ENCODE results near the gene SLC35F3.

Gene SLC35F3

DNA sequence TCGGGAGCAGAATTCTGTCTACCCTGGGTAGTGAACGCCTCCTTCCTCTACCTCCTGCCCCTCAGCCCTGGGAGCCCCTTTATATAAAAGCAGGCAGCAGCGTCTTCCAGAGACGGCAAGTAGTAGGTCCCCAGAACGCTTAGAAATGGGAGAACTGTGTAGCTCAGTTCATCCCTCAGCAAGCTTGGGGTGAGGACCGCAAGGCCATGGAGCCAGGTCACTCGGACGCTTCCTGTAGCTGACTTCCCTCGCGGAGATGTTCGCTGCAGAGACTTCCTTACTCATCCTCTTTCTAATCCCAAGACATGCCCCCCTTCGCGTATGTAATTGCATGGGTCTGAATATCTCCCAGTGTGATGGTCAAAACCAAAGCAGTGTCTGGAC, 327.4 kb downstream of the SLC35F3 start:
- no peak for DNase-seq (ENCODE audit: extremely low read depth, low read depth)
- no peak overlapping the region for H3K4me3 ChIP-seq (replicated peaks; ENCODE audit: low read depth, low read length)
- no peak for TF ChIP-seq CTCF (IDR thresholded peaks at IDR 0.05; ENCODE audit: low read depth, low read length, missing control alignments)

GRCh38 chr1:234234199-234234598, 329.7 kb downstream of the SLC35F3 start:
- no peak for DNase-seq (ENCODE audit: extremely low read depth, low read depth)
- no peak overlapping the region for H3K4me3 ChIP-seq (replicated peaks; ENCODE audit: low read depth, low read length)
- TF ChIP-seq CTCF (IDR thresholded peaks at IDR 0.05; ENCODE audit: low read depth, low read length, missing control alignments), result no peak

DNA sequence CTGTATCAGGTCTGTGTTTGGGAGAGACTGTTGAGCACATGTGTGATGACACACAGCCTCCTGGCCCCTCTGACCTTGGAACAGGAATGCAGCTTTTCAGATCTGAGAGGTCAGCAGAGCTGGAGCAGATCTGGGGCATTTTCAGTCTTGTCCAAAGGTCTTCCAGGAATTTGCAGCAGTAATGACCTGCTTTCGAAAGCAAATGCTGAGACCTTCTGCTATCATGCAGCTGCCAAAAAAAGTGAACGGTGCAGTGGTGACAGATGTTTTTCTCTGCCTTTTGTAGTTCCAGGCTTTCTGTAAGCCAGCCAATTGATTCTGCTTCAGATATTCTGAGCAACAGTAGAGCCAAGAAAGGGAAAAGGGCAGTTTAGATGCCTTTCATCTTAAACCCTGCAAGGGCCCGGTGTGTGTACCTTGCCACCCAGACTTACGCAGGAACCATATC, 331.0 kb downstream of the SLC35F3 start:
- DNase-seq (ENCODE audit: extremely low read depth, low read depth), result no peak
- TF ChIP-seq CTCF (IDR thresholded peaks at IDR 0.05; ENCODE audit: low read depth, low read length, missing control alignments), result no peak
- H3K4me3 ChIP-seq (replicated peaks; ENCODE audit: low read depth, low read length), result no peak overlapping the region

DNA sequence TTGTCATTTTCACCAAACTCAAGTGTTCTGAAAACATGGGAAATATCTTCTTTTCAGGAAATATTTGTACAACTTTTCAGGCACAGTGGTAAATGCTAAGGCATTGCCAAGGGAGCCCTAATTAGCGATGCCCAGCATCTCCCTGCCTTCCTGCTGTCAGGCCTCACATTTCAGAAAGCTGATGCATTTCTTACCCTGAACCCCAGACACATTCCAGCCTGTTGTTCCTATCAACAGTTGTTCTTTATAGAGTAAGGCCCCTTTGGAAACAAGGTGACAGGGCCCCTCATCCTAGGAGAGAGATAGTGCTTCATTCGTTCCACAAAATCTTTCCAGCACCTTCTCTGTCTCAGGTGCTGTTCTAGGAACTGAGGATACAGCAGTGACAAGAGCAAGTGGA, 332.9 kb downstream of the SLC35F3 start:
- H3K4me3 ChIP-seq (replicated peaks; ENCODE audit: low read depth, low read length), result no peak overlapping the region
- TF ChIP-seq CTCF (IDR thresholded peaks at IDR 0.05; ENCODE audit: low read depth, low read length, missing control alignments), result no peak
- no peak for DNase-seq (ENCODE audit: extremely low read depth, low read depth)

DNA sequence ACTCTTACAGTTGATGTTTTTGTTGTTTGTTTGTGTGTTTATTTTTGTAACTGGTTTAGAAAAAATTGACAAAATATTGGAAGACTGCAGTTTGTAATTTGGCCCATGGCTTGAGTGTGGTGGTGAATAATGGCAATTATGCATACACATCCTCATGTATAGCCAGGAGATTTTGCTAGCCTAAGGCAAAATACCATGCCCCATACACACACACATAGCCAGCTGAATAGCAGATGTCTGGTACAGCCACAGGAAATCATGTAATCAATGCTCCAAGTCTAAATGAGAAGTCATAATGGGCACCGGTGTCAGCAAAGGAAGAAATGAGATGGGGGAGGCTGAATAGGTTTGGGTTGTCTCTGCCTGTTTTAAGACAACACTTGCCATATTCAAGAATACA, 333.6 kb downstream of the SLC35F3 start:
- H3K4me3 ChIP-seq (replicated peaks; ENCODE audit: low read depth, low read length), result no peak overlapping the region
- TF ChIP-seq CTCF (IDR thresholded peaks at IDR 0.05; ENCODE audit: low read depth, low read length, missing control alignments), result no peak
- DNase-seq (ENCODE audit: extremely low read depth, low read depth), result no peak

DNA sequence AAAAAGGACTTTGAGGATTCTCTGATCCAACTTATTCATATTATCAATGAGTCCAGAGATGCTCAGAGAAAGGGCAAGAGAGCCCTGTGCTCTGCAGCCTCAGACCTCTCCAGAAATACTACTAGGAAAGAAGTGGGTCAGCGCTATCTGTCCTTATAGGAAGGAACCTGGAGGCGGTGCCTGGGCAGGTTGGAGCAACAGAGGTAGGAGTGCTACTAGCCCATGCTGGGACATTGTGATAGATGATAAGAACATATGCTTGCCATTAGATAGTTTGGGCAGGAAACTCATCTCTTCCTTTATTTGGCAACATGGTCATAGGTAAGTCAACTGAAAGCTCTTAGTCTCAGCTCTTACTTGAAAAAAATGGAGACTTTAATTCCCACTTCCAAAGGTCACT, 335.0 kb downstream of the SLC35F3 start:
- no peak for TF ChIP-seq CTCF (IDR thresholded peaks at IDR 0.05; ENCODE audit: low read depth, low read length, missing control alignments)
- H3K4me3 ChIP-seq (replicated peaks; ENCODE audit: low read depth, low read length), result no peak overlapping the region
- no peak for DNase-seq (ENCODE audit: extremely low read depth, low read depth)

DNA sequence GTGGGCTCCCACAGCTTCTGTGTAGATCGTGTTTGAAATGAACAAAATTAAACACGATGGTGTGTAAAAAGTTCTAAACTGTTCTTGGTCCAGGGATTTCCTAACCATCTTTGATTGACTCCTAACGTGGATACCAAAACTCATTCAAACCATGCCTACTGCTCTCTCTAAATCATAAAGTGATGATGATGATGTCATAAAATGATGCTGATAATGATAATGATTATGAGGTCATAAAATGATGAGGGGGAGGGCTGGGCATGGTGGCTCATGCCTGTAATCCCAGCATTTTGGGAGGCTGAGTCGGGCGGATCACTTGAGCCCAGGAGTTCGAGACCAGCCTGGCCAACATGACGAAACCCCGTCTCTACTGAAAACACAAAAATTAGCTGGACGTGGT, 335.5 kb downstream of the SLC35F3 start:
- no peak overlapping the region for H3K4me3 ChIP-seq (replicated peaks; ENCODE audit: low read depth, low read length)
- DNase-seq (ENCODE audit: extremely low read depth, low read depth), result no peak
- TF ChIP-seq CTCF (IDR thresholded peaks at IDR 0.05; ENCODE audit: low read depth, low read length, missing control alignments), result no peak

All from HFF-Myc (cell line).